Trophoblast cell (in vitro differentiated cells and primary cell): ENCODE results near the gene GAN.
A peak's percentile ranks its signal among the peaks of the same experiment; 100 is the strongest.

Experiments used
- DNase-seq, 2 donors: peaks; one replicate each; pipeline ENCODE4 v3.0.0-alpha.2; 2016
- H2AFZ ChIP-seq: 2 replicates; pipeline ENCODE4 v1.6.1; 2013; ENCODE audit warnings: low read length, moderate library complexity, mild to moderate bottlenecking; ENCODE audit not compliant: insufficient read depth, poor library complexity
- H2AK5ac ChIP-seq: 2 replicates; pipeline ENCODE4 v1.6.1; 2013; ENCODE audit warnings: mild to moderate bottlenecking, low read length
- H2BK120ac ChIP-seq: 2 replicates; pipeline ENCODE4 v1.6.1; 2013; ENCODE audit warnings: low read length, mild to moderate bottlenecking, moderate library complexity; ENCODE audit not compliant: insufficient read depth, poor library complexity
- H2BK12ac ChIP-seq: 2 replicates; pipeline ENCODE4 v1.6.1; 2013; ENCODE audit warnings: mild to moderate bottlenecking, low read length, moderate library complexity
- H2BK5ac ChIP-seq: 2 replicates; pipeline ENCODE4 v1.6.1; 2013; ENCODE audit warnings: low read length, low read depth, moderate library complexity, mild to moderate bottlenecking; ENCODE audit not compliant: poor library complexity
- H3K14ac ChIP-seq: 2 replicates; pipeline ENCODE4 v1.6.1; 2013; ENCODE audit warnings: mild to moderate bottlenecking, low read length
- H3K18ac ChIP-seq: 2 replicates; pipeline ENCODE4 v1.6.1; 2013; ENCODE audit warnings: mild to moderate bottlenecking, low read length
- H3K23ac ChIP-seq: 2 replicates; pipeline ENCODE4 v1.6.1; 2013; ENCODE audit warnings: low read length
- H3K27ac ChIP-seq: 2 replicates; pipeline ENCODE4 v1.5.1; 2013; ENCODE audit warnings: low read depth, mild to moderate bottlenecking, inconsistent platforms, low read length, moderate library complexity
- H3K27me3 ChIP-seq: 2 replicates; pipeline ENCODE4 v1.6.1; 2013; ENCODE audit warnings: inconsistent platforms, mild to moderate bottlenecking, low read length, moderate library complexity; ENCODE audit not compliant: insufficient read depth
- H3K36me3 ChIP-seq, 2 experiments: 1 replicate in 1 of 2; 2 replicates in 1 of 2; pipeline ENCODE4 v1.6.1; 2013; ENCODE audit warnings: low read length in 2 of 2, mild to moderate bottlenecking in 2 of 2, moderate library complexity in 1 of 2; ENCODE audit not compliant: insufficient read depth in 2 of 2, control insufficient read depth in 1 of 2
- H3K4ac ChIP-seq: 2 replicates; pipeline ENCODE4 v1.6.1; 2013; ENCODE audit warnings: low read depth, mild to moderate bottlenecking, low read length, moderate library complexity
- H3K4me1 ChIP-seq, 2 experiments: 1 replicate in 1 of 2; 2 replicates in 1 of 2; pipeline ENCODE4 v1.6.1; 2013; ENCODE audit warnings: low read length in 2 of 2, mild to moderate bottlenecking in 2 of 2, moderate library complexity in 1 of 2; ENCODE audit not compliant: insufficient read depth in 2 of 2, control insufficient read depth in 1 of 2
- H3K4me2 ChIP-seq: 2 replicates; pipeline ENCODE4 v1.6.1; 2013; ENCODE audit warnings: inconsistent platforms, mild to moderate bottlenecking, low read length, moderate library complexity
- H3K4me3 ChIP-seq: 2 replicates; pipeline ENCODE4 v1.5.1; 2013; ENCODE audit warnings: mild to moderate bottlenecking, low read depth, low read length, inconsistent platforms
- H3K79me1 ChIP-seq: one replicate; pipeline ENCODE4 v1.6.1; 2013; ENCODE audit warnings: low read length
- H3K79me2 ChIP-seq: 2 replicates; pipeline ENCODE4 v1.6.1; 2013; ENCODE audit warnings: low read length, mild to moderate bottlenecking; ENCODE audit not compliant: control insufficient read depth, insufficient read depth, poor library complexity
- H3K9ac ChIP-seq: 2 replicates; pipeline ENCODE4 v1.6.1; 2013; ENCODE audit warnings: mild to moderate bottlenecking, low read length
- H3K9me3 ChIP-seq: 2 replicates; pipeline ENCODE4 v1.6.1; 2013; ENCODE audit warnings: low read depth, mild to moderate bottlenecking, control low read depth, inconsistent platforms, low read length; ENCODE audit not compliant: insufficient read depth
- H4K12ac ChIP-seq: 2 replicates; pipeline ENCODE4 v1.6.1; 2013; ENCODE audit warnings: low read depth, mild to moderate bottlenecking, low read length, moderate library complexity
- H4K8ac ChIP-seq: 2 replicates; pipeline ENCODE4 v1.6.1; 2013; ENCODE audit warnings: low read depth, mild to moderate bottlenecking, low read length, moderate library complexity
- H4K91ac ChIP-seq: one replicate; pipeline ENCODE4 v1.6.1; 2013; ENCODE audit warnings: low read depth, mild to moderate bottlenecking, low read length, moderate library complexity
- WGBS: extraction: QIAGEN DNeasy Blood & Tissue Kit; methylation state at CpG from one replicate; pipeline ENCODE4 v1.1.7; 2013; ENCODE audit warnings: missing lambda C conversion rate; ENCODE audit not compliant: insufficient read length, insufficient coverage; ENCODE audit errors: extremely low coverage; 5-methylcytosine and 5-hydroxymethylcytosine counted together

Gene GAN

GRCh38 chr16:81291117-81291516 is 23.6 kb upstream of the GAN start:
- Histone ChIP-seq H2AK5ac (no peak overlapping the region), H3K79me2 (no peaks in the 10 kb centered on the region), H3K27ac (no peak overlapping the region), H3K27me3 (no peaks in the 10 kb centered on the region), H3K4ac (no peak overlapping the region), H3K4me3 (no peak overlapping the region), H4K12ac (no peak overlapping the region), H3K9ac (no peak overlapping the region), H2BK5ac (no peak overlapping the region), H3K36me3 (no peaks in the 10 kb centered on the region), H3K14ac (no peak overlapping the region), H2AFZ (no peak overlapping the region), H3K79me1 (peaks cover 2% of the 10 kb centered on the region), H2BK120ac (no peak overlapping the region), H3K9me3 (peaks cover 2% of the 10 kb centered on the region), H3K18ac (no peak overlapping the region), H4K8ac (no peak overlapping the region), H3K4me2 (no peak overlapping the region), H3K23ac (no peak overlapping the region), H2BK12ac (no peak overlapping the region), H4K91ac (no peak overlapping the region), H3K4me1 (peaks cover 0 to 2% of the 10 kb centered on the region in 2 experiments)
- no CpG with 5 or more reads among the region's 9 CpGs for WGBS
- DNase-seq: no peak

- Histone ChIP-seq H2BK120ac (no peak overlapping the region), H4K12ac (no peak overlapping the region), H2BK12ac (no peak overlapping the region), H3K9me3 (peaks cover 2% of the 10 kb centered on the region), H3K79me1 (peaks cover 2% of the 10 kb centered on the region), H2AFZ (no peak overlapping the region), H4K91ac (no peak overlapping the region), H3K4me2 (no peak overlapping the region), H2BK5ac (no peak overlapping the region), H3K79me2 (no peaks in the 10 kb centered on the region), H3K36me3 (no peaks in the 10 kb centered on the region), H3K4me3 (no peak overlapping the region), H3K4me1 (peaks cover 0 to 2% of the 10 kb centered on the region in 2 experiments), H3K14ac (no peak overlapping the region), H3K18ac (no peak overlapping the region), H3K23ac (peak overlapping the region; percentile 37), H3K4ac (no peak overlapping the region), H3K27ac (no peak overlapping the region), H4K8ac (no peak overlapping the region), H3K9ac (no peak overlapping the region), H2AK5ac (no peak overlapping the region), H3K27me3 (no peaks in the 10 kb centered on the region)
- DNase-seq: no peak
- WGBS: no CpG with 5 or more reads among the region's 5 CpGs
Measured at GRCh38 chr16:81292936-81293335, 21.8 kb upstream of the GAN start.

GRCh38 chr16:81293909-81294802 is 20.6 kb upstream of the GAN start:
- Histone ChIP-seq H2AK5ac (no peak overlapping the region), H3K27me3 (no peaks in the 10 kb centered on the region), H4K91ac (no peak overlapping the region), H3K36me3 (no peaks in the 10 kb centered on the region), H2BK5ac (no peak overlapping the region), H2BK12ac (no peak overlapping the region), H4K8ac (no peak overlapping the region), H3K4me1 (no peaks in the 10 kb centered on the region), H3K9ac (no peak overlapping the region), H3K9me3 (no peaks in the 10 kb centered on the region), H3K23ac (no peak overlapping the region), H3K79me2 (no peaks in the 10 kb centered on the region), H3K4me2 (no peak overlapping the region), H3K27ac (no peak overlapping the region), H3K4me3 (no peak overlapping the region), H3K14ac (no peak overlapping the region), H3K79me1 (no peaks in the 10 kb centered on the region), H3K4ac (no peak overlapping the region), H2BK120ac (no peak overlapping the region), H2AFZ (no peak overlapping the region), H3K18ac (no peak overlapping the region), H4K12ac (no peak overlapping the region)
- WGBS: no CpG with 5 or more reads among the region's 11 CpGs
- DNase-seq: no peak

GRCh38 chr16:81296631-81297030 is 18.1 kb upstream of the GAN start:
- Histone ChIP-seq H4K12ac (no peak overlapping the region), H3K79me2 (no peaks in the 10 kb centered on the region), H3K9me3 (no peaks in the 10 kb centered on the region), H3K36me3 (no peaks in the 10 kb centered on the region), H3K14ac (no peak overlapping the region), H3K4me3 (no peak overlapping the region), H2BK12ac (no peak overlapping the region), H3K18ac (no peak overlapping the region), H3K79me1 (no peaks in the 10 kb centered on the region), H2BK5ac (no peak overlapping the region), H3K4me2 (no peak overlapping the region), H3K9ac (no peak overlapping the region), H2BK120ac (no peak overlapping the region), H3K27me3 (no peaks in the 10 kb centered on the region), H3K23ac (no peak overlapping the region), H2AFZ (no peak overlapping the region), H2AK5ac (no peak overlapping the region), H3K4me1 (no peaks in the 10 kb centered on the region), H4K8ac (no peak overlapping the region), H3K27ac (no peak overlapping the region), H4K91ac (no peak overlapping the region), H3K4ac (no peak overlapping the region)
- WGBS: no CpG with 5 or more reads among the region's 7 CpGs
- no peak for DNase-seq
